ENCODE results near the gene GLMN.

GRCh38 chr1:92323473-92324453 lies 25.0 kb upstream of the GLMN start:
- TF ChIP-seq CTCF (IDR thresholded peaks at IDR 0.05) = no peak
- TF ChIP-seq POLR2AphosphoS5 (IDR thresholded peaks at IDR 0.05) = no peak
- TF ChIP-seq POLR2A (IDR thresholded peaks at IDR 0.05) = no peak
- TF ChIP-seq EP300 (IDR thresholded peaks at IDR 0.05) = no peak

Measured in sigmoid colon (tissue), 4 donors.